PC-9 (cell line): Measurements from ENCODE around the gene GCLM.
"Not testable (repeated sequence)": the region's sequence is repeated elsewhere in the genome, so short reads cannot be mapped to it uniquely, and the experiment has no call there.

Source experiments
- EZH2 ChIP-seq: fragments of 200-600 bp; sonication (generic); IDR thresholded peaks from 2 replicates; pipeline ENCODE4 v1.8.0; 2017; ENCODE audit warnings: antibody characterized with exemption, low read depth
- TF ChIP-seq, protein P1 (sequence below): fragments of 200-600 bp; sonication (generic); conservative IDR thresholded peaks from 2 replicates; pipeline ENCODE4 v1.6.1; 2017; ENCODE audit warnings: mixed run types, antibody characterized with exemption, mild to moderate bottlenecking, moderate library complexity

GRCh38 chr1:93947002-93947686, 37.9 kb upstream of the GCLM start:
- TF ChIP-seq, protein P1, sequence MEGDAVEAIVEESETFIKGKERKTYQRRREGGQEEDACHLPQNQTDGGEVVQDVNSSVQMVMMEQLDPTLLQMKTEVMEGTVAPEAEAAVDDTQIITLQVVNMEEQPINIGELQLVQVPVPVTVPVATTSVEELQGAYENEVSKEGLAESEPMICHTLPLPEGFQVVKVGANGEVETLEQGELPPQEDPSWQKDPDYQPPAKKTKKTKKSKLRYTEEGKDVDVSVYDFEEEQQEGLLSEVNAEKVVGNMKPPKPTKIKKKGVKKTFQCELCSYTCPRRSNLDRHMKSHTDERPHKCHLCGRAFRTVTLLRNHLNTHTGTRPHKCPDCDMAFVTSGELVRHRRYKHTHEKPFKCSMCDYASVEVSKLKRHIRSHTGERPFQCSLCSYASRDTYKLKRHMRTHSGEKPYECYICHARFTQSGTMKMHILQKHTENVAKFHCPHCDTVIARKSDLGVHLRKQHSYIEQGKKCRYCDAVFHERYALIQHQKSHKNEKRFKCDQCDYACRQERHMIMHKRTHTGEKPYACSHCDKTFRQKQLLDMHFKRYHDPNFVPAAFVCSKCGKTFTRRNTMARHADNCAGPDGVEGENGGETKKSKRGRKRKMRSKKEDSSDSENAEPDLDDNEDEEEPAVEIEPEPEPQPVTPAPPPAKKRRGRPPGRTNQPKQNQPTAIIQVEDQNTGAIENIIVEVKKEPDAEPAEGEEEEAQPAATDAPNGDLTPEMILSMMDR: not testable (repeated sequence)
- TF ChIP-seq EZH2: not testable (repeated sequence)
